Cardiac muscle cell (in vitro differentiated cells and primary cell): ENCODE data around the gene GRK5. TPM values are rescaled to one million over a fixed set of nuclear protein-coding genes. Genes with fewer than 3 reads are reported as not detected.

Experiments
- DNase-seq, 2 donors: peaks; one replicate each; pipeline versions ENCODE4 v3.0.0 to v3.0.0-alpha.2; 2010 to 2017; ENCODE audit warnings: low read depth in 1 of 2, low spot score in 1 of 2
- H3K27ac ChIP-seq: fragments of 200-600 bp; sonication (generic); 2 replicates; pipeline ENCODE4 v1.5.1; 2016
- H3K27me3 ChIP-seq: fragments of 200-600 bp; sonication (generic); 2 replicates; pipeline ENCODE4 v1.6.0; 2016; ENCODE audit warnings: control low read depth
- H3K36me3 ChIP-seq: fragments of 200-600 bp; sonication (generic); 2 replicates; pipeline ENCODE4 v1.5.1; 2016; ENCODE audit warnings: control low read depth
- H3K4me1 ChIP-seq: fragments of 200-600 bp; sonication (generic); 2 replicates; pipeline ENCODE4 v1.8.1; 2017; ENCODE audit warnings: low read depth, mild to moderate bottlenecking, mixed run types
- H3K4me3 ChIP-seq: fragments of 200-600 bp; sonication (generic); 2 replicates; pipeline ENCODE4 v1.5.1; 2016; ENCODE audit warnings: mild to moderate bottlenecking
- H3K9me3 ChIP-seq: fragments of 200-600 bp; sonication (generic); 2 replicates; pipeline ENCODE4 v1.5.1; 2017; ENCODE audit warnings: low read depth, mild to moderate bottlenecking, control low read depth
- CTCF ChIP-seq: IDR thresholded peaks from 2 replicates; pipeline ENCODE4 v1.5.1; 2012; ENCODE audit warnings: low read depth, mild to moderate bottlenecking, low read length
- polyA plus RNA-seq: library from polyadenylated mRNA; unstranded; fragments of >200 nt; fragmentation: Nextera tagmentation; extraction: Ambion mirVana; gene quantifications from 2 replicates; pipeline ENCODE4 v1.2.1, GENCODE V29; 2016
- total RNA-seq: library from RNA; depleted of rRNA; stranded (reverse); fragments of >200 nt; gene quantifications from 2 replicates; pipeline ENCODE4 v1.2.3, GENCODE V29; 2016

GRK5 gene
- total and polyA plus RNA-seq, 2 experiments from 2014 or later, result 3.5 to 18.3 TPM

- Histone ChIP-seq H3K27ac (no peak overlapping the region), H3K4me3 (no peak overlapping the region), H3K9me3 (no peaks in the 10 kb centered on the region), H3K27me3 (no peaks in the 10 kb centered on the region), H3K36me3 (no peaks in the 10 kb centered on the region), H3K4me1 (no peaks in the 10 kb centered on the region)
- no peak for TF ChIP-seq CTCF
- DNase-seq, result peak in 1 of 2 donors; percentile 18
These were observed 287.7 kb downstream of the GRK5 start for GRCh38 chr10:119495021-119495505.

- H3K27ac ChIP-seq, result no peak overlapping the region
- TF ChIP-seq CTCF, result no peak
- H3K9me3 ChIP-seq, result no peaks in the 10 kb centered on the region
- no peaks in the 10 kb centered on the region for H3K27me3 ChIP-seq
- no peaks in the 10 kb centered on the region for H3K4me1 ChIP-seq
- DNase-seq, result no peak
- no peaks in the 10 kb centered on the region for H3K36me3 ChIP-seq
- H3K4me3 ChIP-seq, result no peak overlapping the region
These were observed 288.2 kb downstream of the GRK5 start for GRCh38 chr10:119495545-119495944.

- H3K4me3 ChIP-seq, result no peak overlapping the region
- no peak for TF ChIP-seq CTCF
- H3K27me3 ChIP-seq, result no peaks in the 10 kb centered on the region
- H3K27ac ChIP-seq, result no peak overlapping the region
- H3K4me1 ChIP-seq, result no peaks in the 10 kb centered on the region
- no peaks in the 10 kb centered on the region for H3K9me3 ChIP-seq
- no peaks in the 10 kb centered on the region for H3K36me3 ChIP-seq
- no peak for DNase-seq
These were observed 288.9 kb downstream of the GRK5 start for GRCh38 chr10:119496273-119496672.

DNA sequence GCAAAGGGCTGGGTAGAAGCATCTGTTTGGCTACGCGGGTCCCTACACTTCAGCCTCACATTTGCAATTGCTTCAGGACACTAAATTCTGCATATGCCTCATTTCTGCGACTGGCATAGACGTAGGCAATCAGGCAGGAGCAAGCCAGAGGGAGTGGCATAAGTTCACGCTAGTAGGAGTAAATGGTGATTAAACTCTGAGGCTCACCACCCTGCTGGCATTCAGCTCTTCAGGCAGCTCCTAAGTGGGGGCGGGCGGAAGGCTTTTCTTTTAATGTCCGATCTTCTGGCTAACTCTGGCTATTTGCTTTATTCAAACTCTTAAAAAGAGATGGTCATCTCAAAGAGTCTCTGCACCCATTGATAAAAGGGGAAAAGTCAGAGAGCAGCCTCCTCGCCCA, 289.9 kb downstream of the GRK5 start:
- H3K27me3 ChIP-seq, result no peaks in the 10 kb centered on the region
- no peaks in the 10 kb centered on the region for H3K4me1 ChIP-seq
- H3K4me3 ChIP-seq, result no peak overlapping the region
- no peak for TF ChIP-seq CTCF
- no peaks in the 10 kb centered on the region for H3K9me3 ChIP-seq
- H3K36me3 ChIP-seq, result no peaks in the 10 kb centered on the region
- no peak for DNase-seq
- no peak overlapping the region for H3K27ac ChIP-seq

DNA sequence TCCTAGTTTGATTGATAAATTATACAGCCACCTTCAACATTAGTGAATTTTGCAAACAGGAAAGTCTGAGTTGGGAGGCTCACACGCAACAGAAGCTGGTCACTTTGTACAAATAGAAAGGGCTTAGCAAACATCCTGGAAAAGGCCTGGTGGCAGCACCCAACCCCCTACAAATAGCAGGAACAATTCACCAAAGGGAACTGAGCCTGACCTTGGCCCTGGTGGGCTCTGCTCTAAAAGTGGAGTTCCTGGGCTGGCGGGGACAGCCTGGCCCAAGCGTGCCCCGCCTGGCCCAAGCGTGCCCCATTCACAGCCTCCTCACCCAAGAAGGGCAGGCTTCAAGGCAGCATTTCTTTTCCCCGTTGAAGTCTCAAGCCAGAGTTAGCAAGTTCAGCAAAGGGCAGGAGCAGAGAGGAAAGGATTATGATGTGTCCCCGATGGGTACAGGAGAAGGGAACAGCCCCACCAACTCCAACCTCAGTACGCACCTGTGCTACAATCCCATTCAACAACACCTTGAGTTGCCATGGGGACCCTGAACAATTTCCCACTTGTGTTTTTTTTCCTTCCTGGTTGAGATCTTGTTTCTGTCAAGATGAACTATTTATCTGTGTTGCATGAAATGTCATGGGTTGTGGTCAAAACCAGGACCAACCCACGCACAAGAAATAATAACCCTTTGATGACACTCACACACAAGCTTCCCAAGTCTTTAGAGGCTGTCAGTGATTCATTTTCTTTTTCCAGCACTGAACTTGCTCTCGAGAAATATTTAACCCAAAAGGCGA, 291.7 kb downstream of the GRK5 start:
- H3K4me3 ChIP-seq, result no peak overlapping the region
- H3K27me3 ChIP-seq, result no peaks in the 10 kb centered on the region
- DNase-seq, result peak in 1 of 2 donors; percentile 35
- no peaks in the 10 kb centered on the region for H3K4me1 ChIP-seq
- TF ChIP-seq CTCF, result no peak
- H3K27ac ChIP-seq, result no peak overlapping the region
- H3K36me3 ChIP-seq, result no peaks in the 10 kb centered on the region
- H3K9me3 ChIP-seq, result no peaks in the 10 kb centered on the region
